GM12872 (cell line): ENCODE data around the gene PVALB.

Experiments
- CTCF ChIP-seq: IDR thresholded peaks from 3 replicates; pipeline ENCODE4 v1.5.1; 2011; ENCODE audit warnings: low read depth, mild to moderate bottlenecking, low read length, moderate library complexity; ENCODE audit not compliant: insufficient read depth

Gene PVALB

GRCh38 chr22:36770513-36771231, 46.2 kb downstream of the PVALB start:
- TF ChIP-seq CTCF: no peak

- no peak for TF ChIP-seq CTCF
Observed at GRCh38 chr22:36769541-36770512, 47.0 kb downstream of the PVALB start.

- no peak for TF ChIP-seq CTCF
Observed at GRCh38 chr22:36768616-36769015, 48.2 kb downstream of the PVALB start.

- no peak for TF ChIP-seq CTCF
Observed at GRCh38 chr22:36768141-36768540, 48.7 kb downstream of the PVALB start.

- TF ChIP-seq CTCF: no peak
Observed at GRCh38 chr22:36767035-36767775, 49.6 kb downstream of the PVALB start.

GRCh38 chr22:36765943-36766450, 50.8 kb downstream of the PVALB start:
- TF ChIP-seq CTCF: no peak
